NCI-H187 treated with DMSO at 0.1 percent for 48 hours (cell line): Measurements from ENCODE around the gene LMTK3.
A peak's percentile ranks its signal among the peaks of the same experiment; 100 is the strongest.
"Not testable (repeated sequence)": the region's sequence is repeated elsewhere in the genome, so short reads cannot be mapped to it uniquely, and the experiment has no call there.

Experiments used
- DNase-seq: peaks from one replicate; lab custom pipeline; 2025; lab: John Stamatoyannopoulos, UW

LMTK3 gene

DNA sequence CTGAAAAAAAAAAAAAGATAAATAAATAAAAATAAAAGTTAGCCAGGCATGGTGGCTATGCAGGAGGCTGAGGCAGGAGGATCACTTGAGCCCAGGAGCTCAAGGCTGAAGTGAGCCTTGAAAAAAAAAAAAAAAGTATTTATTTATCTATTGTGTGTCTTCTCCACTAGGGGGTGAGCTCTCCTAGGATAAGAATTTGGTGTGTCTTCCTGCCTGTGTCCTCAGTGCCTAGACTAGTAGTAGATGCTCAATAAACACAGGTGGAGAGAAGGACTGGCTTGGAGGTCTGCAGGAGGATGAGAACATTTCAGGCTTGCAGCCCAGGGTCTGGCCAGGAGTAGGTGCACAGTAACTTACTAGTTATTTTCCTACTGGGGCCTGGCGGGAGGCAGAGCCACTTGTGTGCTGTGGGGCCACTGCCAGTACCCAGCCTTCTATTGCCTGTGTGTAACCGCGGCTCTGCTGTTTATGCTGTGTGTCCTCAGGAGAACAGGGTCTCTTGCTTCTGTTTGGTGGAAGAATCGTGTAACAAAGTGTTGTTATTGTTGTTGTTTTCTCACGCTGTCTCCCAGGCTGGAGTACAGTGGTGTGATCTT is 5.4 kb downstream of the LMTK3 start:
- no peak for DNase-seq

DNA sequence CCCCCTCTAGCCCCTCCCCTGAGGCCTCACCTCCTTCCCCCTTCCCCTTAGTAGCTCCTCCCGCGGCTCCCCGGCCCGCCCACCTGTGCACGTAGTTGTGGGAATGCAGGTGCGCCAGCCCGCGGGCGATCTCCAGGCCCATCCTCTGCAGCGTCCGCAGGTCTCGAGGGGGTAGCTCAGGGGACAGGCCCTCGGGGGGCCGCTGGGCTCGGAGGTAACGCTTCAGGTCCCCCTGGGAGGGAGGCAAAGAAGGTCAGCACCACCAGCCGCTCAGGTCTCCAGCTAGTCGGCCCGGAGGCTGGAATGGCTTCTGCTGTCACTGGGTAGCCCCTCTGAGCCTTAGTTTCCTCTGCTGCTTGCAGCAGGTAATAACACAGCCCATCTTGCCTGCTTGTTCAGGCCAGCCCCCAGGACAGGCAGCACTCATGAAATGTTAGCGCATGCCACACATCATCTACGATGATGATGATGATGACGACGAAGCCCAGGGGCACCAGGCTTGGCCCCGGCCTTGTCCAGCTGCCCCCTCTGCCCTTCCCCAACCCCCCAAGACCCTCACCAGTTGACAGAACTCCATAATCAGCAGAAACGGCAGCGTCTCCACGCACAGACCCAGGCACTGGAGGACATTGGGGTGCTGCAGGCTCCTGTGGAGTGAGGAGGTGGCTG is 9.2 kb downstream of the LMTK3 start:
- DNase-seq = no peak

DNA sequence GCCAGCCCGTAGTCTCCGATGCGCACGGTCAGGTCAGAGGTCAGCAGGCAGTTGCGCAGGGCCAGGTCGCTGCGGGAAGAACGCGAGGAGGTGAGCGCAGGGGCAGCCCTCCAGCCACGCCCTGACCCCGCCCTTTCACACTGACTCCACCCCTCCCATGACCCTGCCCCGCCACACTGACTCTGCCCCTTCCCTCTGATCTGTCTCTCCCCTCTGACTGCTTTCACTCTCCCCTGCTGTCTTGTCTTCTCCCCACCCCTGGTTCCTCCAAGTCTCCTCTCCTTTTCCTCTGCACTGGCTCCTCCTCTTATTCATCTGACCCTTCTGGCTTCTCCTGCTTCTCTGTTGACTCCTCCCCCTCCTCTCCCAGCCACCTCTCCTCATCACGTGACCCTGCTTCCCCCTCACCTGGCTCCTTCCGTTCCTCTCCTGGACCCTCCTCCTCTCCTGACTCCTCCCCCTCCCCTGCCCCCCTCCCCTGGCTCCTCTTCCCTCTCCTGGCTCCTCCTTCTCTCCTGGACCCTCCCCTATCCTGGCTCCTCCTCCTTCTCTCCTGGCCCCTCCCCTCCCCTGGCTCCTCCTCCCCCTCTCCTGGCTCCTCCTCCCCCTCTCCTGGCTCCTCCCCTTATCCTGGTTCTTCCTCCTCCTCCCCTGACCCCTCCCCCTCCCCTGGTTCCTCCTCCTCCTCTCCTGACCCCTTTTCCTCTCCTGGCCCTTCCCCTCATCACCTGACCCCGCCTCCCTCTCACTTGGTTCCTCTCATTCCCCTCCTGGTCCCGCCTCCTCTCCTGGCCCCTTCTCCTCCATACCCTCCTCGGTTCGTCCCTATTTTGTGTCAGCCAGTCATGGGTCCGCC is 9.9 kb downstream of the LMTK3 start:
- peak; percentile 100 for DNase-seq

DNA sequence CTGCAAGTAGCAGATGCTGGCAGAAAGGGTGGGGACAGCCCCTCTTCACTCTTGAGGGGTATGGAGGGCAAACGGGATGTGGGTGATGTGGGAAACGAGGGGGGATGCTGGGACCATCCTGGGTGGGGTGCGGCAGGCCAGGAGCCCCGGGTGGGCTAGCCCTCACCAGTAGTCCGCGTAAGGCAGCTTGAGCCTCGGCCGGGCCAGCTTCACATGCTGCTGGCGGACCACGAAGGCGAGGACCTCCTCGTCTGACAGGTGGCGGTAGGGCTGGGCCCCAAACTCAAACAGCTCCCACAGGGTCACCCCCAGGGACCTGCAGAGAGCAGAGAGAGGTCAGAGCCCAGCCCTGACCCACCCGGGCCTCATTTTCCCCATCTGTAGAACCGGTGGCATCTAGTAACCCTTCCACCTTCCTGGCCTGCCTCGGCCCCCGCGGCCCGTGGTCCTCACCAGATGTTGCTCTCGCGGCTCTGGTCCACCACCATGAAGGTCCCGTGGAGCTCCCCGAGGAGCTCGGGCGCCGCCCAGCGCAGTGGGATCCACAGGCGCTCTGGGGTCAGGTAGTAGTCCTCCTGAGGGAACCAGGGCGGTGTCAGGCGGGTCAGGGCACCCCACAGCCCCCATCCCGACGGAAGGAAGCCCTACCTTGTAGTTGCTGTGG is 10.7 kb downstream of the LMTK3 start:
- DNase-seq = no peak

DNA sequence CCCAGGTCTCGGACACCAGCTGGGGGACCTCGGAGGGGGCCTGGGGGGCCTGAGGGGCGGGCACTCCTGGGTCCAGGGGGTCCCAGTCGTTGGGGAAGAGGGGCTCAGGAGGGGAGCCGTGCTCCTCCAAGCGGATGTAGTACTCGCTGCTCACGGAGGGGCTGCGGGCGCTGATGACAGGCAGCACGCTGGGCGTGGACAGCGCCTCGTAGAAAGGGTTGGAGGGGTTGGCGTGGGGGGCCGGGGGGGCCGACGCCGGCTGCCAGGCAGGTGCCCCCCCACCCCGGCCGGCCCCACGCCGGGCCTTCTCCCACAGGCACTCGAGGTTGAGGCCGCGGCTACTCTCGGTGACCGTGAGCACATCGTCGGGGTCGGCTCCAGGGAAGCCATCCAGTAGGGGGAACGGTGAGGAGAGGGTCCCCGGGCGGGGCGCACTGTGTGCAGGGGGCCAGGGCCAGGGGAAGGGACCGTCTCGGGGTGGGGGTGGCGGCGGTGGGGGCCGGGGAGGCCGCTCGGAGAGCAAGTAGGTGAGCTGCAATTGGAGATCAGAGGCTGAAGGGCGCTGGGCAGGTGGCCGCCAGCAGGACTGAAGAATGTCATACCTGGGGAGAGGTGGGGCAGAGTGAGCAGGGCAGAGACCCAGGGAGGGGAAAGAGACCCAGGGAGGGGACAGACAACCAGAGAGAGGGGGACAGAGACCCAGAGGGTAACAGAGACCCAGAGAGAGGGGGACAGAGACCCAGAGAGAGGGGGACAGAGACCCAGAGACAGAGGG is 12.1 kb downstream of the LMTK3 start:
- no peak for DNase-seq

DNA sequence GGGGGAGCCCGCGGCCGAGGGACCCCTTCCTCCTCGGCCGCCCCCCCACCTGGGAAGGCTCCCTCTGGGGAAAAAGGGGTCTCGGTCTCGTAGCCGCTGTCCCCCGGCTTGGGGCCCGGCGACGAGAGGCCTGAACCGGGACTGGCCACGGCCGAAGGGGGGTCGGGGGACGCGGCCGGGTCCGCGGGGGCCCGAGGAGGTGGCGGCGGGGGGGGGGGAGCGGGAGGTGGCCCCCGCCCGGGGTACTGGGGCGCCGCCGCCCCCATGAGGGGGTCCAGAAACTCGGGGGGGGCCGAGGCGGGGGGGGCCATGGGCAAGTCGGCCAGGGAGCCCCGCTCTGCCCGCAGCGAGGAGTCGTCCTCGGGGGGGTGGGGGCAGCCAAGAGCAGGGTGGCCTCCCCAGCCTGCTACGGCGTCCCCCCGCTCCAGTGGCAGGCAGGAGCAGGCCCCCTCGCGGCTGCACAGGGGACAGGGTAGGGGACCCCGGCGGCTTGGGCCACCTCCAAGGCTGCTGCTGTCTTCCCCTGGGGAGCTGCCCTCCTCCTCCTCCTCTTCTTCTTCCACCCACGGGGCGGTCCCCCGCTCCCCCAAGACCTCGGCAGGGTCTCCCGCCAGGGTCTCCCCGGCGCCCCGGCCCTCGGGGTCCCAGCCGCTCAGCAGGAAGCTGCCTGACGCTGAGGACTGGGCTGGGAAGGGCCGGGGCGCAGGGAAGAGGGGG is 12.9 kb downstream of the LMTK3 start:
- no peak for DNase-seq

DNA sequence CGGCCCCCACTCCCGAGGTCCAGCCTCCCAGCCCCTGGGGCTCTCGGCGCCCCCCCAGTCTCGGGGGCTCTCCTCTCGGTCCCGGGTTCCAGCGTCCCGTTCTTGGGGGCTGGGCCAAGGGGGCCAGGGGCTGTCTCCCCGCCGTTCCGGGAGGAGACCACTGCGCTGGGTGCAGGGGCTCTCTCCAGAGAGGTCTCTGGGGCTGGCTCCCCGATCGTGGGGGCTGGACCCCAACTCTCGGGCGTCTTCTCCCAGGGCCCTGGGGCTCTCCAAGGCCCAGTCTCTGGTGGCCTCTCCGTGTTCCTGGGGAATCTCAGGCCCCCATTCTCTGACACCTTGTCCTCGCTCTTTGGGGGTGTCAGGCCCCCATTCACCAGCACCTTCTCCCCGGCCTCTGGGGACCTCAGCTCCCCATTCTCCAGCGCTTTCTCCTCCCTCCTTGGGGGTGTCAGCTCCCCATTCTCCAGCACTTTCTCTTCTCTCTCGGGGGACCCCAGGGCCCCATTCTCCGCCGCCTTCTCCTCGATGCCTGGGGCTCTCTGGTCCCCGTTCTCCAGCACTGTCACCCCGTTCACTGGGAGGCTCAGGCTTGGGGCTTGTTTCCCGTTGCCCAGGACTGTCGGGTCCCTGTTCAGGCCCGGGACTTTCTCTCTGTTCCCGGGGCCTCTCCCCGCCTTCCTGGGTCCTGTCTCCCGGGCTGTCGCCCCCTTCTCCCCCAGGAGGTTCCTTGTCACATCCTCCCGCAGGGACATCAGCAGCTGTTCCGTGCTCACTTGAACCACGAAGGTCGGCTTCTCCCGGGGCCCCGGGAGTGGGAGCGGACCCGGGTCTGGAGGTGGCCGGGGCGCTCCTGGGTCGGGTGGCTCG is 13.7 kb downstream of the LMTK3 start:
- no peak for DNase-seq

DNA sequence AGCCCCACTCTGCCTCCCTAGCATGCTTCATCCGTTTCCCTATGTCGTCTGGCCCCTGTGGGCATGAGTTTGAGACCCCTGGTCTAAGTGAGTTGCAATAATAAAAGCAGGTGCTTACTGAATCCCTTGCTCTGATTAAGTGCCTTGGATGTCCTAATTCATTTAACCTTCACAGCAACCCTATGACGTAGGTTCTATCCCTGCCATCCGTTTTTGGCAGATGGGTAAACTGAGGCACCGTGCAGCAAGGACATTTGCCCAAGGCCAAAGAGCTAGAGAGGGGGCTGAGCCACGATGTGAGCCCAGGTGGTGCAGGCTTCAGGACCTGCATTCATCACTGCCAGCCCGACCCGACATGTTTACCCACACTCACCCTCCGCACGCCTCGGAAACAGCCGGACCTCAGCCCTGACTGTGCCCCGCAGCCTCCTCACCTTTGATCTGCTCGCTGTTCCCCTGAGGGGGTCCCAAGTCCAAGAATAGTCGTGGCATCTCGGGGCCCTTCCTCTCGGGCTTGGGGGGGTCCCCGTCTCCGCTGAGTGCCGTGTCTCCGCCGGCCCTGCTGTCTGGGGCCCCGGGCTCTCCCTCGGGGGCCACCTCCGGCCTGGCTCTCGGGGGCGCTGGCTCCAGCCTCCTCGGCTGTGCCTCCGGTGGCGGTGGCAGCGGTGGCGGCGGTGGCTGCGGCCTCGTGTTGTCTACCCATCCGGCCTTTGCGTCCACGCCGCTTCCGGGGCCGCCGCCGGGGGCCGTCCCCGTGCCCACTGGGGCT is 14.5 kb downstream of the LMTK3 start:
- no peak for DNase-seq

DNA sequence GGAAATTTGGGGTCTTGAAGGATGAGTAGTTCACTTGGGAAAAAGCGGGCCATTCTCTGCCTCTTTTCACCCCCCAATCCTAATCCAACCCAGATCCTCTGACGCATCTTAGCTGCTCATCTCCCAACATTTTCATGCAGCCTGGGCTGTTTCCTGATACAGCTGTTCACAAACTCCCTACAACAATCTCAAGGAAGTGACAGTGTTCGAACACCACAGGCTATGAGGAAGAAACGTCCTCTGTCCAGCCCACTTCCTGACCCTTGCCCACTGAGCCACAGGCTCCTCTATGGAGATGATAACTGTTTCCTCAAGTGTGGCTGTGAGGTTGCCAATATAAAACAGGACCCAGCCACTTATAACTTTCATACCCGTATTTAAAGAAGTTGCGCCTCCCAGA is 16.2 kb downstream of the LMTK3 start:
- DNase-seq = no peak

DNA sequence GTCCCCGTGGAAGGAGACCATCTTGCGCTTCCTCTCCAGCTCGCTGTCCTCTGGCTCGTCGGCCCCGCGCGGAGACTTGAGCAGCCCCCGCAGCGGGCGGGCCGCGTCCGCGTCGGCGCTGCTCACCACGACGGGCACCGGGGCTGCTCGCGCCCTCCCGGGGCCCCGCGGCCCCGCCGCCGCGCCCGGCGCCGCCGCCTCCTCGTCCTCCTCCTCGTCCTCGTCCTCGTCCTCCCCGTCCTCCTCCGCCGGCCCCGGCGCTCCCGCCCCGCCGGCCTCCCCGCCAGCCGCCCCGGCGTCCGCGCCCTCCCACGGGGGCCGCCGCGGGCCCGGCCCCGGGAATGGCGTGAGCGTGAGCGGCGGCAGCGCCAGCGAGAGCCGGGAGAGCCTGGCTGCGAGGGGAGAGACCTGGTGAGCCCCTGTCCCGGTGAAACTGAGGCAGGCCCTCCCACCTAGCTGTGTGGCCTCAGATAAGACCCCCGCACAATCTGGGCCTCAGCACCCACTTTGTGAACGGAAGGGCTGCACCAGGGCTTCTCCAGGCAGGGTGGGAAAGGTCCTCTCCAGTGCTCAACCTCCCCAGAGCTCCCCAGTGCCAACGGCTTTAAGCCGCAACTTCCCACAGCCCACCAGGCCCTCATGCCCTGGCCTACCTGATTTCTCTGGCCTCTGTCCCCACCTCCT is 17.8 kb downstream of the LMTK3 start:
- no peak for DNase-seq

DNA sequence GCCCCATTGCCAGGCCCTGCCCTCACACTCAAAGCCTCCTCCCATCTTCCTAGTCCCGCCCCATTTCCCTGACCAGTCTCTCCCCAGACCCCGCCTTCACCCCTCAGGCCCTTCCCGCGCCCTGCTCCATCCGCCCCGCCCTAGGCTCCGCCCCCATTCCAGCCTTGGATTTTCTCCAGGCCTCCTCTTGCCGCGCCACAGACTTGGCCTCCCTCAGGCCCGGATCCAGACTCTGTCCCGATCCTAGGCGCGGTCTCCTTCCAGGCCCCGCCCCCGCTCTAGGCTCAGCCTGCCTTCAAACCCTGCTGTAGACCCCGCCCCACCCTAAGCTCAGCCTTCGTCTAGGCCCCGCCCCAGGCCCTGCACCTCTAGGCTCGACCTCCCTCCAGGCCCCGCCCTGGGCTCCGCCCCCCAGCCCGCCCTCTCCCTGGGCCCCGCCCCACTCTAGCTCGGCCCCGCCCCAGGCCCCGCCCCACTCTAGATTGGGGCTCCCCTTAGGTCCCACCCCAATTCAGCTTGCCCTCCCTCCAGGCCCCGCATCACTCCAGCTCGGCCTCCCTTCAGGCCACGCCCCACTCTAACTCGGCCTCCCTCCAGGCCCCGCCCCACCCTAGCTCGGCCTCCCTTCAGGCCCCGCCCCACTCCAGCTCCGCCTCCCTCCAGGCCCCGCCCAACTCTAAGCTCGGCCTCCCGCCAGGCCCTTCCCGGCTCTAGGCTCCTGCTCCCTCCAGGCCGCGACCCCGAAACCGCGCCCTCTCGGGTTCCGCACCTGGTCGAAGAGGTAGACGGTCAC is 18.5 kb downstream of the LMTK3 start:
- peak; percentile 98 for DNase-seq

DNA sequence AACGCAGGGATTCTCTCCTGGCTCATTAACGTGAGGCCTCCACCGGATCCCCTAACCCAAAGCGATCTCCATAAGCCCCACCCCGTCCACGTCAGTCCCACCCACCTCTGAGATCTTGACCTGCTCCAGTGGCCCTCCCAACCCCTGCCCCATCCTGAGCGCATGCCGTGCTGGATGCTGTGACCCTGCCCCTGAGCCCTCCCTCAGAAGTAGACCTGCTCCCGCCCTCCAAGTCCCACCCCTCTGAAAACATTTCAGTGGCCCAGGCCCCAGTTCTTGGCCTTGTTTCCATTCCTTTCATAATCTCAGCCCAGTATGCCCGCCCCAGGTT is 19.9 kb downstream of the LMTK3 start:
- DNase-seq = no peak

DNA sequence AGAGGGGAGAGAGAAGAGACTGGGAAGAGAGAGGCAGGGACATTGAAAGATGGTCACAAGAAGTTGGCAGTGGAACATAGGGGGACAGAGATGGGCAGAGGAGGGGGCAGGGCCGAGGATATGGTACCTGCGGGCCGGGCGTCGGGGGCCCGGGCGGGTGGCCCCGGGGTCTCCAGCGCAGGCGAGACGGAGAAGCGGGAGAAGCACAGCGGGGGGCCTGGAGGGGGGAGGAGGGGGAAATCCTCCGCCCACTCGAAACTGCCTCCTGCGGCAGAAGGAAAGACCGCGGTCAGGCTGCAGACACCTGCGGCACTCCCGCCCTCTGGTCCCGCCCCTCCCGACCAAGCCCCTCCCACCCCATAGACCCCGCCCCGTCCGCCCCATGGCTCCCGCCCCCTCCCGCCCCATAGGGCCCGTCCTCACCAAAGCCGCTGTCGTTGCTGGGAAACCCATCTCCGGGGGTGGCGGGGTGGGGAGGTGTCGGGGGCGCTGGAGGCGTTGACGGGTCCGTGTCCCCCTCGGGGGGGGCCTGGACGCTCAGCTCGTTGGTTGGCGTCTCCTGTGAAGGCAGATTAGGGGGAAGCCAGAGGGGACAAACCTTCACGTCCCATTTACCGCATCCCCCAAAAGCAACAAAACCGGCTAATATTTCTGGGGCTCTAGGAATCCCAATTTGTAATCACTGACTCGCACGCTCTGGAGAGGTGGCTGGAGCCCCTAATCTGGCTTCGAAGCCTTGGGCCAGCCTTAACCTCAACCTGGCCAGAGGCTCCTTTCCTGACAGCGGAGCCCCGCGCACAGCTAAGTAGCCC is 20.4 kb downstream of the LMTK3 start:
- DNase-seq = no peak

DNA sequence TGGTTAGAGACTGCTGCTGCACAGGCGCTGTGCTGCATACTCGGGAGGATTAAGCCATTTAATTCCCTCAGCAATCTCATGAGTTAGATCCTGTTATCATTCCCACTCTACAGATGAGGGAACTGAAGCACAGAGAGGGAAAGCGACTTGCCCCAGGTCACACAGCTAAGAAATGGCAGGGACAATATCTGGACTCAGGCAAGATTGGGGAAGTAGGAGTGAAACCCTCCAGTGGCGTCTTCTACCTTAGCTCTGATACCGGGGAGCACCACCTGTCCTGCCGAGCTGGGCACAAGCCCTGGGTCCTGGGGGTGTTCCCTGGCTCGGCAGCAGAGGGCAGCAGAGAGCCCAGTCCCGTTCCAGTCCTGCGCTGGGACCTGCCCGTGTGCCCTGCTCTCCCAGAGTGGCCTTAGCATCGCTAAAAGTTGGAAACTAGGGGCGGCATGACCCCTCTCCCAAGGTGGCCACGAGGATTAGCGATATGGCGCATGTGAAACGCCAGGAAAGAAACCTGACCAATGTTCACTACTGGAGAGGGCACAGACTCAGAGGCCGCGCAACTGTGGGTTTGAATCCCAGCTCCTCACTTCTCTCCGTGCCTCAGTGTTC is 21.9 kb downstream of the LMTK3 start:
- no peak for DNase-seq

DNA sequence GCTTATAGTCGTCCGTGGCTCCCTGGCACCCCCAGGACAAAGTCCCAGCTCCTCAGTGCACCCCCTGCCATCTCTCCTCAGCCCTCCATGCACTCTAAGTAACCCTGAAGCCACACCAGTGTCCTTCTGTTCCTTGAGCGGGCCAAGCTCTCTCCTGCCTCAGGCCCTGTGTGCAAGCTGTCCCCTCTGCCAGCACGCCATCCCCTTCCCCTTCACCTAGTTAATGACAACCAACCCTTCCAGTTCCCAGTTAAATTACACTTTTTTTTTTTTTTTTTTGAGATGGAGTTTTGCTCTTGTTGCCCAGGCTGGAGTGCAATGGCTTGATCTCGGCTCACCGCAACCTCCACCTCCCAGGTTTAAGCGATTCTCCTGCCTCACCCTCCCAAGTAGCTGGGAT is 23.2 kb downstream of the LMTK3 start:
- not testable (repeated sequence) for DNase-seq

DNA sequence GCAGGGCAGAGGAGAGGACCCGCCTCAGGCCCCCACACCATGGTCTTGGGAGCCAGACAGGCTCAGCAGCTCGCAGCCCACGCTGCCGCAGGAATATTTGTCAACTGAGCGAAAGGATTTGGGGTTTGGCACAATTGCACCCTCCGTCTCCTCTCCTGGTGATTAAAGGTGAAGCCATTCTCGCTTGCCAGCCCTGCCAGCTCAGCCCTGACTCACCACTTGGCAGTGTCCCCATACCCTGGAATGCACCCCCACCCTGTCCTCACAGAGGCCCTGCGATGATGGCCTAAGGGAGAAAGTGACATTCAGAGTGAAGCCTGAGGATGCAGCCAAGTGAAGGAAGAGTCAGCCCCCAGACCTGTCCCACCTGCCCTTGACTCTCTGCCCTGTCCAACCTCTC is 23.7 kb downstream of the LMTK3 start:
- DNase-seq = no peak

DNA sequence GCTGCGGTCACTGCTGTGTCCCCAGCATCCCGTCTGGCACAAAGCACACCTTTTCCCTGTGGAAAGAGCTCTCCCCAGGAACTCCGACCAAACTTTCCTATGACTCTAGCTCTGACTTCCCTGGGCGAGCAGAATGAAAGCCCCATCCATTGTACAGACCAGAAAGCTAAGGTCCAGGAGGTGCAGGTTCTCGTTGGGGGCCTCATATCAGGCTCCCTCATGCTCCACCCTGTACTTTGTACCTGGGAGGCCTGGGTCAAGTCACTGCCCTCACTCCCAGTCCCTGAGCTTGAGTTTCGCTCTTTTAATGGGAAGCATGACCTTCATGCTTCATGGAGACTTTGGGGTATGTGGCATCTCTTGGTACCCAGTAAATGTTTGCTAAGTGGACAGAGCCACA is 24.1 kb downstream of the LMTK3 start:
- DNase-seq = no peak
